GM11168 (cell line): ENCODE data around the gene AOPEP.
"Not testable (repeated sequence)": the region's sequence is repeated elsewhere in the genome, so short reads cannot be mapped to it uniquely, and the experiment has no call there.

Experiments
- in situ Hi-C: fragments of 300-500 bp; cut with MboI; formaldehyde crosslinking; loops from one replicate; pipeline ENCODE4 v1.12.0; 2022; ENCODE audit warnings: low sequenced_read_pairs; ENCODE audit not compliant: unreplicated experiment

Gene AOPEP

GRCh38 chr9:94938384-94938783, 211.9 kb downstream of the AOPEP start:
- in situ Hi-C loops: no loop called here

DNA sequence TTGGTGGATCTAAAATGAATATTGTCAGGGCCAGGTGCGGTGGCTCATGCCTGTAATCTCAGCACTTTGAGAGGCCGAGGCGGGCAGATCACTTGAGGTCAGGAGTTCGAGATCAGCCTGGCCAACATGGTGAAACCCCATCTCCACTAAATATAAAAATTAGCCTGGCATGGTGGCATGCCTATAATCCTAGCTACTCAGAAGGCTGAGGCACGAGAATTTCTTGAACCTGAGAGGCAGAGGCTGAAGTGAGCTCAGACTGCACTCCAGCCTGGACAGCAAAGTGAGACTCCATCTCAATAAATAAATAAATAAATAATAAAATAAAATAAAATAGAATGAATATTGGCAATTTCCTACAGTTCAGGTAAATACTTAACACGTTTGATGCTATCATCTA, 213.8 kb downstream of the AOPEP start:
- in situ Hi-C loops: not testable (repeated sequence)

DNA sequence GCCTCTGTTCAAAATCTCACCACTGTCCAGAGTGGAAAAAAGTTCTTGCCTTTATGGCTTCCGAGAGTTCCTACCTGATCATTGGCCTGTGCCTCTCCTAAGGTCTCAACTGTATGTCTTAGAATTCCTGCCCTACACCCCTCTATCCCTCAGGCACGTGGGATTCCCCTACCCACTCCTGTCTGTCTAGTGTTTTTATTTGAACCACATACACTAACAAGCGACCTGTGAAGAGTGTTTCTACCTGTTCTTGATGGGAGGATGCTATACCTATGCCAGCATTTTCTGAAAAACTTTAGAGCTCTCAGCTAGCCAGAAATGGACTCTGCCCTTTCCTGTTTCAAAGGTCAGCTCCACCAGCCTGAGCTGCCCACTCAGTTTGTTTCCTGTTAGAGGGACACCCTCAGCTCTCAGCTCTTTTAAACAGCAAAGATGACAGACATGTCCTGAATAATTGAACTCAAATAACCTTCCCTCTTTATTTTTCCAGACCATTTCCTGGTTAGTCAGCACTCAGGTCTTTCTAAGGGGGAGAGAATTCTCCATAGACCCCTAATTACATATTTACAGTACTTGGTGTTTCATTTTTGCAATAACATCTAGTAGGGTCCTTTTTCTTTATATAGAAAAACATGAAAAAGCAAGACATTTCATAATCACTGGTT, 214.8 kb downstream of the AOPEP start:
- in situ Hi-C loops: no loop called here

GRCh38 chr9:94944626-94945025, 218.1 kb downstream of the AOPEP start:
- in situ Hi-C loops: no loop called here

DNA sequence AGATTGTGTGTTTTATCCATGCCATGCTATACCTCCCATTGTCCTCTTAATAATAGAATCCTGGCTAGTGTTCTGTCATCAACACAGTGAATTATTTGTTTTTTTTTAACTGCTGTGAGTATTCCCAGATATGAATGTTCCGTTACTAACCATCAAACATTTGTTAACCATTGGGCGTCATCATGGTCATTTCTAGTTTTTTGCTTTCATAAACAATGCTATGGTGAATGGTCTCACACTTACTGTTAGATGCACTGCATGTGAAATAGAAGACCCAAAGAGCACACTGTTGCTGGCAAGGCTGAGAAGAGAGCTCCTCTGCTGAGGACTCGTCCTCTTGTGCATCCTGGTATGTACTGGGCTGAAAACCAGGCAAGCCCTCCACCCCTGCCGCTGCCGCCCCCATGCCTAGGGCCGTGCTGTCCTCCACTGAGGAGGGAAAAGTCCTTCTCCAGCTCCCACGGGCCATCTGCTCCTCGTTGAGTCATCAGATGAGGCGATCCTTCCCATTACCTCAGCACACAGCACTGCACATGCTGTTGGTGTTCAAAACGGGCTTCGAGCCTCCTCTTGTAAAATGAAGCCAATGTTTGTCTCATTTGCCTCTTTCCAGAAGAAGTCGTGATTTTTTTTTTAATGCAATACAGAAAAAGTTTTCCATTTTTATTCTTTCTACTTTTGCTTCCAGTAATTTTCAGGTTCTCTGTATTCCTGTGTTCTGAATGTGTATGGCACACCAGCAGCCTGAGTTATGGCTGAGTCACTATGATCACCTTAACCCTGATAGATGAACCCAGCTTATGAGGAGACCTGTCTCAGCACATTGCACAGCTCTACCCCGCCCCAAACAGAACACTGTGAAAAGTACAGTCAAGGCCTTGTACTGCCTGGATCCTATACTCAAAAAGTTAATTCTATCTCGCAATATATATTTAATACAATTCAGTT, 219.0 kb downstream of the AOPEP start:
- in situ Hi-C loops: no loop called here

DNA sequence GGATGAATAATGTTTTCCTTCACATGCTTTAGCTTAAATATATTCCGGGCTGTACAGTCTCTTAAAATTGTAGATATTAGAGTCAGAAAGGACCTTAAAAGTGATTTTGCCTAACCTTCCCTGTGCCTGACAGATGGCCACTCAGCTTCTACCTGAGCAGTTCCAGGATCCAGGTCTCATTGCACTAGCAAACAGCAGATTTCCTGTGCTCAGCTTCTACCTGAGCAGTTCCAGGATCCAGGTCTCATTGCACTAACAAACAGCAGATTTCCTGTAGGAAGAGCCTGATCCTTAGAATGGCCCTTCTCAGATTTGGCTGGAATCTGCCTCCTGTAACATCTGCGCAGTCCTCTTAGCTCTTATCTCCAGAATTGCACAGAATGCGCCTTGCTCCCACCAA, 219.8 kb downstream of the AOPEP start:
- in situ Hi-C loops: no loop called here

- in situ Hi-C loops: no loop called here
These were observed 222.2 kb downstream of the AOPEP start for GRCh38 chr9:94948567-94949235.

GRCh38 chr9:94949370-94949769, 222.9 kb downstream of the AOPEP start:
- in situ Hi-C loops: no loop called here

DNA sequence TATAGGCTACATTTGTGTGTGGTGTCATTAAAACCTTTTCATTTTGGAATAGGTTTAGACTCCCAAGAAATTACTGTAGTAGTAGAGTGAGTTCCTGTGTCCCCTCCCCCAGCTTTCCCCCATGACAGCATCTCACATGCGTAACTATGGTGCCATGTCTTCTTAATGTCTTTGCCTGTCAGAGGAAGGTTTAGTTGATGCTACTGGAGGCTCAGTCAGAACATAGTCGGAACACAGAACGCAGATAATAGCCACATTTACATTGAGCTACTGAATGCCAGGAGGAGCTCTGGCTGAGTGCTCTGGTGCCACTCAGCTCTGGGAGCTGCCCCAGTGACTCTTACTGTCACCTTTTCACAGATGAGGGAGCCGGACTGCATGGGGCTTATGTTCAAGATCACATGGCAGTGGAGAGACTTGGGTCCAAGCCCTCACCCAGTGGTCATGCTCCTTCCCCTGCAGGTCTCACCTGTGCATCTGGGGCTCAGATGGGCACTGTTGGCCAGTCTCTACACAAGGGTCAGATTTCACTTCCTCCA, 223.6 kb downstream of the AOPEP start:
- in situ Hi-C loops: no loop called here

- in situ Hi-C loops: no loop called here
These were observed 224.3 kb downstream of the AOPEP start for GRCh38 chr9:94950579-94951323.

GRCh38 chr9:94951324-94952135, 225.0 kb downstream of the AOPEP start:
- in situ Hi-C loops: no loop called here

GRCh38 chr9:94952565-94953373, 226.3 kb downstream of the AOPEP start:
- in situ Hi-C loops: no loop called here

DNA sequence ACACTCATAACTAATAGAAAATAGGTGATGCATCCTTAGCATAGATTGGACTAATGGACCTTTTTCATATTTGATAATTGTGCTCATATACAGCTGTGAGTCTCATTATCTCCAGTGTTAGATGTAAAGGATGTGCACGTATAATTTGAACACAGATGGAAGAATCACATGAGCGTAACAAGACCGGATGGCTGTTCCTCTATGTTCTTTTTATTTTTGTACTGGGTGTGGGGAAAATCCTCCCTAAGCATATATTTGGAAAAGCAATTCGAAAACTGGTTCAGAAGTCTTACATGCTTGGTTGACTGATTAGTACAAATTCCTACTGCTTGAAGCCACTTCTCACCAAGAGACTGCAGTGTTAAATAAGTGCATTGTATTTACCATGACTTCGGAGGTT, 230.2 kb downstream of the AOPEP start:
- in situ Hi-C loops: no loop called here

DNA sequence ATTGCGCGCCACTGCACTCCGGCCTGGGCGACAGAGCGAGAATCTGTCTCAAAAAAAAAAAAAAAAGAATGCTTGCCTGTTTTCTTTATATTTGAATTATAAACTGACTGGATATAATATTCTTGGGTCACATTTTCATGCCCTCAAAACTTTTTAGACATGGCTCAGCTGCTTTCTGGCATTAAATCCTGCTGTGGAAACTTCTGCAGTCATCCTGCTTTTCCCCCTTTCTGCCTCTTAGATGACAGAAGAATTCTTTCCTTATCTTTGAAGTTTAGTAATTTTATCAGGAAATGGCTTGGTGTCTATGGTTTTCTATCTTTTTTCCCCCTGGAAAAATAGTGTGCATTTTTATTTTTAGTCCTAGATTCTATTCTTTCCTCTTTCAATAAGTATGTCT, 234.5 kb downstream of the AOPEP start:
- in situ Hi-C loops: no loop called here

GRCh38 chr9:94961870-94962269, 235.4 kb downstream of the AOPEP start:
- in situ Hi-C loops: no loop called here

GRCh38 chr9:94965631-94966030, 239.1 kb downstream of the AOPEP start:
- in situ Hi-C loops: not testable (repeated sequence)

GRCh38 chr9:94966046-94966445, 239.5 kb downstream of the AOPEP start:
- in situ Hi-C loops: not testable (repeated sequence)

DNA sequence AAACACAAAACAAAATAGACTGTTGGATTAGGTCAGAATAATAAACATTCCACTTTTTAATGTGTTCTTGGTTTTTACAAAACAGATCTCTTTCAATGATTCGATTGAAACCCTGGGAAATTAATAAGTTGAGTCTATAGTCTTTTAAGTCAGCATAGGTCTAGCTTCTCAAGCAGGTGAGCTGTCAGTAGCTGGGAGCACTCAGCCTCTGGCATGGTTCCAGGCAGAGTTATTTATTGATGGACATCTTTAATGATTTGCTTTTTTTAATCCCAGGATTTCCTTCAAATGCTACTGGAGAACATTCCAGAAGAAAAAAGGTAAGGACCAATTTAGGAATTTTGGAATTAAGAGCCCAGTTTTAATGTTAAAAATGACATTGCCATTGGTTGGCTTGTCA, 241.0 kb downstream of the AOPEP start:
- in situ Hi-C loops: no loop called here
